GM23248 (cell line): ENCODE measurements around the gene SUSD3. TPM values are rescaled to one million over a fixed set of nuclear protein-coding genes. Genes with fewer than 3 reads are reported as not detected.

Source experiments
- DNase-seq: peaks from one replicate; pipeline ENCODE4 v3.0.0-alpha.2; 2015
- H2AFZ ChIP-seq: fragments of 200-600 bp; sonication (generic); 2 replicates; pipeline ENCODE4 v1.6.1; 2016; ENCODE audit warnings: antibody characterized with exemption
- H3F3A ChIP-seq: fragments of 200-600 bp; sonication (generic); 2 replicates; pipeline ENCODE4 v1.6.1; 2016; ENCODE audit warnings: mild to moderate bottlenecking, antibody characterized with exemption, mixed run types; ENCODE audit not compliant: insufficient read depth
- H3K27ac ChIP-seq: fragments of 200-600 bp; sonication (generic); 2 replicates; pipeline ENCODE4 v1.5.1; 2016; ENCODE audit warnings: mild to moderate bottlenecking
- H3K27me3 ChIP-seq: fragments of 200-600 bp; sonication (generic); replicated peaks from 2 replicates; pipeline ENCODE4 v1.6.1; 2016; ENCODE audit warnings: mild to moderate bottlenecking; ENCODE audit not compliant: insufficient read depth
- H3K36me3 ChIP-seq: fragments of 200-600 bp; sonication (generic); 2 replicates; pipeline ENCODE4 v1.6.1; 2016; ENCODE audit warnings: low read depth, mild to moderate bottlenecking
- H3K4me1 ChIP-seq: fragments of 200-600 bp; sonication (generic); 2 replicates; pipeline ENCODE4 v1.6.1; 2016; ENCODE audit warnings: mild to moderate bottlenecking; ENCODE audit not compliant: insufficient read depth
- H3K4me2 ChIP-seq: fragments of 200-600 bp; sonication (generic); one replicate; pipeline ENCODE4 v1.6.1; 2016; ENCODE audit warnings: mild to moderate bottlenecking; ENCODE audit not compliant: unreplicated experiment
- H3K4me3 ChIP-seq: fragments of 200-600 bp; sonication (generic); 2 replicates; pipeline ENCODE4 v1.5.1; 2016; ENCODE audit warnings: mild to moderate bottlenecking
- H3K79me2 ChIP-seq: fragments of 200-600 bp; sonication (generic); 2 replicates; pipeline ENCODE4 v1.6.1; 2016; ENCODE audit warnings: mild to moderate bottlenecking; ENCODE audit not compliant: insufficient read depth
- H3K9ac ChIP-seq: fragments of 200-600 bp; sonication (generic); 2 replicates; pipeline ENCODE4 v1.6.1; 2016; ENCODE audit warnings: mild to moderate bottlenecking
- H3K9me2 ChIP-seq: fragments of 200-600 bp; sonication (generic); 2 replicates; pipeline ENCODE4 v1.6.1; 2016; ENCODE audit warnings: mixed run types, mild to moderate bottlenecking, moderate library complexity; ENCODE audit not compliant: insufficient read depth
- H3K9me3 ChIP-seq: fragments of 200-600 bp; sonication (generic); one replicate; pipeline ENCODE4 v1.6.1; 2017; ENCODE audit warnings: low read depth
- H4K20me1 ChIP-seq: fragments of 200-600 bp; sonication (generic); 2 replicates; pipeline ENCODE4 v1.6.0; 2016; ENCODE audit not compliant: insufficient read depth
- EZH2 ChIP-seq: fragments of 200-600 bp; sonication (generic); IDR thresholded peaks from 2 replicates; pipeline ENCODE4 v1.6.1; 2018; ENCODE audit warnings: antibody characterized with exemption, mild to moderate bottlenecking; ENCODE audit not compliant: insufficient read depth, poor library complexity, severe bottlenecking
- EZH2phosphoT487 ChIP-seq: fragments of 200-600 bp; sonication (generic); IDR thresholded peaks from 2 replicates; pipeline ENCODE4 v1.6.1; 2018; ENCODE audit warnings: antibody characterized with exemption, moderate library complexity, mild to moderate bottlenecking, low read depth; ENCODE audit not compliant: insufficient read depth
- WGBS, 2 experiments: methylation state at CpG; one replicate each; pipeline ENCODE4 v1.1.6; 2015 to 2017; ENCODE audit warnings: low lambda C conversion rate in 2 of 2, low coverage in 1 of 2; ENCODE audit errors: missing lambda C conversion rate in 2 of 2; 5-methylcytosine and 5-hydroxymethylcytosine counted together
- in situ Hi-C: fragments of 300-500 bp; cut with MboI; formaldehyde crosslinking; loops from 2 replicates; pipeline ENCODE4 v1.15.0; 2020
- polyA plus RNA-seq: library from polyadenylated mRNA; unstranded; fragments of >200 nt; fragmentation: Nextera tagmentation; extraction: Ambion mirVana; gene quantifications from 2 replicates; pipeline ENCODE4 v1.2.1, GENCODE V29; 2016
- total RNA-seq: library from RNA; depleted of rRNA; stranded (reverse); fragments of >200 nt; shearing (Covaris generic); gene quantifications from 2 replicates; pipeline ENCODE4 v1.2.3, GENCODE V29; 2014

The SUSD3 gene
- total and polyA plus RNA-seq, 2 experiments from 2014 or later, result 0.43 TPM; not detected in 1

DNA sequence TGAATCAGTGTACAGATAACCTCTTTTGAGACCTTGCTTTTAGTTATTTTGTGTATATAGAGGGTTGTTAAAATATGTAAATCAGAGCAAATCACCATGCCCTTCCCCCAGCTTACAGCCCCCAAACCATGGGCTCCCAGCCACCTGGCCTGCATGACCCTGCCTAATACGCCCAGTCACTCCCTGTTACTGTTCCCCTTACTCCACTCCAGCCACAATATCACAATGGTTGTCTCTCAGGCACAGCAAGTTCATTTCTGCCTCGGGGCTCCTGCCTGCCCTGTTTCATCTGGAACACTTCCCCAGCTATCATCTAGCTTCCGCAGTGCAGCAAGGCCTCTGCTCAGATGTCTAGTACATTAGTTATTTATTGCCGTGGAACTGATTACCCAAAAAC, 32.6 kb downstream of the SUSD3 start:
- Histone ChIP-seq H3K4me2 (no peak overlapping the region), H3K9ac (no peak overlapping the region), H4K20me1 (no peaks in the 10 kb centered on the region), H3K4me1 (peaks cover 7% of the 10 kb centered on the region; the same call in 1 of the 2 replicates), H3K4me3 (no peak overlapping the region), H3K9me2 (no peaks in the 10 kb centered on the region), H3K9me3 (no peaks in the 10 kb centered on the region), H3F3A (peaks cover 34% of the 10 kb centered on the region), H3K27ac (peak overlapping the region; percentile 88), H3K27me3 (no peaks in the 10 kb centered on the region), H2AFZ (no peak overlapping the region), H3K79me2 (no peaks in the 10 kb centered on the region), H3K36me3 (no peaks in the 10 kb centered on the region)
- no peak for DNase-seq
- in situ Hi-C loops, result no loop called here
- WGBS, 2 experiments, result 47 to 54% methylated on average over 4 of the region's 4 CpGs
- TF ChIP-seq EZH2phosphoT487, result no peak
- TF ChIP-seq EZH2, result no peak

- Histone ChIP-seq H3K9ac (peak overlapping the region; percentile 63; the same call in 1 of the 2 replicates), H2AFZ (0 out of 2 replicates have a peak overlapping the region, but pooled peaks have one; percentile 30), H3K4me2 (no peak overlapping the region), H3K27me3 (no peaks in the 10 kb centered on the region), H3K36me3 (no peaks in the 10 kb centered on the region), H3K27ac (peak overlapping the region; percentile 88), H4K20me1 (no peaks in the 10 kb centered on the region), H3K9me3 (no peaks in the 10 kb centered on the region), H3K79me2 (peaks cover 4% of the 10 kb centered on the region; the same call in 1 of the 2 replicates), H3K4me3 (no peak overlapping the region), H3F3A (peaks cover 34% of the 10 kb centered on the region), H3K4me1 (peaks cover 7% of the 10 kb centered on the region; the same call in 1 of the 2 replicates), H3K9me2 (no peaks in the 10 kb centered on the region)
- peak; percentile 84 for DNase-seq
- in situ Hi-C loops, result no loop called here
- 38 to 43% methylated on average over 3 of the region's 3 CpGs for WGBS, 2 experiments
- TF ChIP-seq EZH2 (no peak), EZH2phosphoT487 (no peak)
These were observed 33.1 kb downstream of the SUSD3 start for GRCh38 chr9:93091453-93092081.

- 84% methylated on average over 7 of the region's 7 CpGs for WGBS, 2 experiments
- H3F3A ChIP-seq, result peaks cover 39% of the 10 kb centered on the region
- no peaks in the 10 kb centered on the region for H3K27me3 ChIP-seq
- no peak overlapping the region for H3K4me2 ChIP-seq
- no peaks in the 10 kb centered on the region for H3K36me3 ChIP-seq
- peaks cover 10% of the 10 kb centered on the region for H3K4me1 ChIP-seq
- H3K9me2 ChIP-seq, result no peaks in the 10 kb centered on the region
- no peaks in the 10 kb centered on the region for H4K20me1 ChIP-seq
- 0 out of 2 replicates have a peak overlapping the region, but pooled peaks have one; percentile 30 for H2AFZ ChIP-seq
- no peak overlapping the region for H3K4me3 ChIP-seq
- H3K27ac ChIP-seq, result peak overlapping the region; percentile 88
- peaks cover 12% of the 10 kb centered on the region for H3K79me2 ChIP-seq
- peak overlapping the region; percentile 63 for H3K9ac ChIP-seq
- in situ Hi-C loops, result no loop called here
- TF ChIP-seq EZH2, result no peak
- no peak for TF ChIP-seq EZH2phosphoT487
- DNase-seq, result no peak
- H3K9me3 ChIP-seq, result no peaks in the 10 kb centered on the region
These were observed 33.9 kb downstream of the SUSD3 start for GRCh38 chr9:93092251-93092991.

DNA sequence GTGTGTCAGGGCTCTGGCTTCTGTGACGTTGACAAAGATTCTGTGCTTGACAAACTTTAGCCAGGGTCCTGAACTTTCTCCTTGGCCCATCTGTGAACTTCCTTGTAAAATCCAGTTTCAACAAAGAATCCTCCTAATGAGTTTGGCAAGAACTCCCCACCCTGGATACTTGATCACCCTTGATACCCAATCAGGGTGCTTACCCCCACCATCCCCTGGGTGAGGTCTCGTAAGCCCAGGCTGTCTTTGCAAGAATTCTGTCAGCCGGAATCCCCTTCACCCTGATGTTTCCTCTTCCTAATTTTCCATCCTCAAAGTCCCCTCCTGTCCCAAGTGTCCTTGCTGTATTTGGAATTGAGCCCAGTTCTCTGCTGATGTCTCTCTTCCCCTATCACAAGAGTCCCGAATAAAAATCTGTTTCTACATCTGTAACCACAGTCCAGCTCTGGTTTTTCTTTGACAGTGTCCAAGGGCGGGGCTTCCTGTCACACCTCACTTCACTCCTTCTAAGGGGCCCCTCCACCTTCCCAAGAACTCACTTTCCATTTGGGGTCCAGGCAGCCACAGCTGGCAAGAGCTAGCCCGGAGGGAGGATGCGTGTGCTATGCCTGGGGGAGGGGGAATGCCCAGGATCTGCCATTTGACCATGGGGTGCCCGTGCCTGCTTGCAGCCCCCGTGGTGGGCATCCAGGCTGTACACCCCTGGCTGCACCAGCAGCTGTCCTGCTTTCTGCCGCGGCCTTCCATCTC, 34.8 kb downstream of the SUSD3 start:
- Histone ChIP-seq H3K4me3 (no peak overlapping the region), H3K4me1 (peaks cover 19% of the 10 kb centered on the region), H3K9ac (no peak overlapping the region), H3K27me3 (no peaks in the 10 kb centered on the region), H3K36me3 (no peaks in the 10 kb centered on the region), H3F3A (peaks cover 46% of the 10 kb centered on the region), H3K9me2 (no peaks in the 10 kb centered on the region), H2AFZ (no peak overlapping the region), H3K4me2 (no peak overlapping the region), H4K20me1 (no peaks in the 10 kb centered on the region), H3K27ac (no peak overlapping the region), H3K79me2 (peaks cover 20% of the 10 kb centered on the region), H3K9me3 (no peaks in the 10 kb centered on the region)
- no peak for DNase-seq
- WGBS, 2 experiments, result 59 to 61% methylated on average over 11 of the region's 11 CpGs
- in situ Hi-C loops, result no loop called here
- TF ChIP-seq EZH2 (no peak), EZH2phosphoT487 (no peak)
